NCI-H2107 (cell line): Measurements from ENCODE around the gene KRTAP1-1.
"Not testable (repeated sequence)": the region's sequence is repeated elsewhere in the genome, so short reads cannot be mapped to it uniquely, and the experiment has no call there.

Experiments used
- DNase-seq: peaks from one replicate; lab custom pipeline; 2025; lab: John Stamatoyannopoulos, UW

The KRTAP1-1 gene

GRCh38 chr17:41040783-41041571 is at the start of gene KRTAP1-1:
TSS of gene KRTAP1-1 (minus strand) at chr17:41041450. CDS start at chr17:41041397, 53 bp downstream.
- not testable (repeated sequence) for DNase-seq

- not testable (repeated sequence) for DNase-seq
Measured at GRCh38 chr17:41088760-41089352, 47.6 kb upstream of the KRTAP1-1 start.

- DNase-seq: not testable (repeated sequence)
Measured at GRCh38 chr17:41084100-41084856, 43.0 kb upstream of the KRTAP1-1 start, which contains the start of gene KRTAP4-7. TSS of gene KRTAP4-7 (plus strand) at chr17:41084150. CDS start at chr17:41084207, 57 bp downstream.

GRCh38 chr17:41083427-41083826 is 42.2 kb upstream of the KRTAP1-1 start:
- DNase-seq: not testable (repeated sequence)

- DNase-seq: no peak
Measured at GRCh38 chr17:41082626-41083025, 41.4 kb upstream of the KRTAP1-1 start.

GRCh38 chr17:41076788-41077187 is 35.5 kb upstream of the KRTAP1-1 start:
- no peak for DNase-seq

GRCh38 chr17:41073676-41074075 is 32.4 kb upstream of the KRTAP1-1 start:
- DNase-seq: no peak

- DNase-seq: no peak
Measured at GRCh38 chr17:41071606-41072360, 30.5 kb upstream of the KRTAP1-1 start.

- DNase-seq: no peak
Measured at GRCh38 chr17:41069031-41069430, 27.8 kb upstream of the KRTAP1-1 start.

- DNase-seq: no peak
Measured at GRCh38 chr17:41067281-41067680, 26.0 kb upstream of the KRTAP1-1 start.

GRCh38 chr17:41065829-41066624 is 24.8 kb upstream of the KRTAP1-1 start, which contains the start of gene KRTAP2-4:
TSS of gene KRTAP2-4 (minus strand) at chr17:41065879. CDS start at chr17:41065845, 34 bp downstream.
- no peak for DNase-seq

GRCh38 chr17:41065016-41065689 is 23.9 kb upstream of the KRTAP1-1 start:
- not testable (repeated sequence) for DNase-seq

GRCh38 chr17:41064301-41064700 is 23.1 kb upstream of the KRTAP1-1 start:
- DNase-seq: no peak

- DNase-seq: no peak
Measured at GRCh38 chr17:41063449-41063848, 22.2 kb upstream of the KRTAP1-1 start.

- no peak for DNase-seq
Measured at GRCh38 chr17:41061964-41062363, 20.7 kb upstream of the KRTAP1-1 start.

GRCh38 chr17:41060052-41060604 is 18.9 kb upstream of the KRTAP1-1 start, which contains the start of gene KRTAP2-3:
TSS of gene KRTAP2-3 (minus strand) at chr17:41060114. CDS start at chr17:41060050, 64 bp downstream.
- no peak for DNase-seq

GRCh38 chr17:41059276-41060051 is 18.2 kb upstream of the KRTAP1-1 start:
- not testable (repeated sequence) for DNase-seq

- no peak for DNase-seq
Measured at GRCh38 chr17:41058741-41059140, 17.5 kb upstream of the KRTAP1-1 start.

- no peak for DNase-seq
Measured at GRCh38 chr17:41057547-41057946, 16.3 kb upstream of the KRTAP1-1 start.
